ENCODE measurements around the gene THOC6.

DNA sequence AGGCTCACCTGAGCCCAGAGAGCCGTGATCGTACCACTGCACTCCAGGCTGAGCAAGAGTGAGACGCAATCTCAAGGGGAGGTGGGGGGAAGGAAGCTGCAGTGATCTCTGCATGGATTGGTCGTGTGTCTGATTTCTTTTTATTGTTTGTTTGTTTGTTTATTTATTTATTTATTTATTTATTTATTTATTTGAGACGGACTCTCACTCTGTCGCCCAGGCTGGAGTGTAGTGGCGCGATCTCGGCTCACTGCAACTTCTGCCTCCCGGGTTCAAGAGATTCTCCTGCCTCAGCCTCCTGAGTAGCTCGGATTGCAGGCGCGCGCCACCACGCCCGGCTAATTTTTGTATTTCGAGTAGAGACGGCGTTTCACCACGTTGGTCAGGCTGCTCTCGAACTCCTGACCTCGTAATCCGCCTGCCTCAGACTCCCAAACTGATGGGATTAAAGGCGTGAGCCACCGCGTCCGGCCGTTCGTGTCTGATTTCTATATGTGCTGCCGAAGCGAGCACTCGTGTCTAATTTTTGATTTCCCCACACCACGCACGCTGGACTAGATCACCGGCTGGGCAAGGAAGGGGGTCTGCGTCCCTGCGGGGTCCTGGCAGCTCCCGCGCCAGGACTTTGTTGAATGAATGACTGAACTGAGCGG, 4.1 kb upstream of the THOC6 start:
- TF ChIP-seq, protein P1, sequence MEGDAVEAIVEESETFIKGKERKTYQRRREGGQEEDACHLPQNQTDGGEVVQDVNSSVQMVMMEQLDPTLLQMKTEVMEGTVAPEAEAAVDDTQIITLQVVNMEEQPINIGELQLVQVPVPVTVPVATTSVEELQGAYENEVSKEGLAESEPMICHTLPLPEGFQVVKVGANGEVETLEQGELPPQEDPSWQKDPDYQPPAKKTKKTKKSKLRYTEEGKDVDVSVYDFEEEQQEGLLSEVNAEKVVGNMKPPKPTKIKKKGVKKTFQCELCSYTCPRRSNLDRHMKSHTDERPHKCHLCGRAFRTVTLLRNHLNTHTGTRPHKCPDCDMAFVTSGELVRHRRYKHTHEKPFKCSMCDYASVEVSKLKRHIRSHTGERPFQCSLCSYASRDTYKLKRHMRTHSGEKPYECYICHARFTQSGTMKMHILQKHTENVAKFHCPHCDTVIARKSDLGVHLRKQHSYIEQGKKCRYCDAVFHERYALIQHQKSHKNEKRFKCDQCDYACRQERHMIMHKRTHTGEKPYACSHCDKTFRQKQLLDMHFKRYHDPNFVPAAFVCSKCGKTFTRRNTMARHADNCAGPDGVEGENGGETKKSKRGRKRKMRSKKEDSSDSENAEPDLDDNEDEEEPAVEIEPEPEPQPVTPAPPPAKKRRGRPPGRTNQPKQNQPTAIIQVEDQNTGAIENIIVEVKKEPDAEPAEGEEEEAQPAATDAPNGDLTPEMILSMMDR (IDR thresholded peaks at IDR 0.05; ENCODE audit: low read length): no peak
- no peak for TF ChIP-seq EZH2phosphoT487 (IDR thresholded peaks at IDR 0.05; ENCODE audit: low read length)
- TF ChIP-seq EZH2 (optimal IDR thresholded peaks at IDR 0.05; ENCODE audit: low read depth, low read length): no peak
